ENCODE measurements around the gene CTNNBL1.

CTNNBL1 gene

DNA sequence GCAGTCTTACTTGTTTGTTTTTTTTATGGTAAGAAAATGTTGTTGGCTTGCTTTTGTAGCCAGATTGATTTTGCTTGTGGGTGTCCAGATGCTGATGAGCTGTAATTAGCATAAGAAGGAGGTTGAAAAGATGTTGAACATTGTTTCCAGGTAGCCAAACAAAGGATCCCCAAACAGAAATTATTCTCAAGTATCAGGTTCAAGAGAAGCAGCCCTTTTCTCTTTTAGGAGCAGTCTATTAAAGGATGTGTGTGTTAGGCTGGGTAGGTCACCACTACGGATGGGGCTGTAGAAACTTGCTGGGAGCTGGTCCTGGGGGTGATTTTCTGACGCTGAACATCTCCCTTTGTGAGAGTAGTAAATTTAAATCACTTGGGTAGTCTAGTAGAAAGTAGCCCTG lies 122.2 kb downstream of the CTNNBL1 start:
- DNase-seq (ENCODE audit: low read depth in 2 of 2), result no peak

DNA sequence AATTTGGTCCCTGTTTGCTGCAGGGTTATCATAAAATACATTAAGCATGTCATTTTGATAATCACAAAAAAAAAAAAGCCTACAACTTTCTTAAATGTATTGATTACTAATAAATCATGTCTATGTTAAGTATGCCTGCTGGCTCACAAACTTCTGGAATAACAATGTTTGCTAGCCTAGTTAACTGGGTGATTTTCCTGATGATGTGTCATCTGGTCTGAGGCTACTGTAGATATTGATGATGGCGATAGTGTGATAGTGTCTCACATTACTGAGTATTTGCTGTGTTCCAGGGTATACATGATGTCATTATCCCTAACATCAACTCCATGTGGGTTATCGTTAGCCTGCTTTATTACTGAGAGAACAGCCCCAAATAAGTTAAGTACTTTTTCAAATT lies 122.9 kb downstream of the CTNNBL1 start:
- no peak for DNase-seq (ENCODE audit: low read depth in 2 of 2)

- no peak for DNase-seq (ENCODE audit: low read depth in 2 of 2)
Observed at GRCh38 chr20:37821696-37822095, 127.9 kb downstream of the CTNNBL1 start.

DNA sequence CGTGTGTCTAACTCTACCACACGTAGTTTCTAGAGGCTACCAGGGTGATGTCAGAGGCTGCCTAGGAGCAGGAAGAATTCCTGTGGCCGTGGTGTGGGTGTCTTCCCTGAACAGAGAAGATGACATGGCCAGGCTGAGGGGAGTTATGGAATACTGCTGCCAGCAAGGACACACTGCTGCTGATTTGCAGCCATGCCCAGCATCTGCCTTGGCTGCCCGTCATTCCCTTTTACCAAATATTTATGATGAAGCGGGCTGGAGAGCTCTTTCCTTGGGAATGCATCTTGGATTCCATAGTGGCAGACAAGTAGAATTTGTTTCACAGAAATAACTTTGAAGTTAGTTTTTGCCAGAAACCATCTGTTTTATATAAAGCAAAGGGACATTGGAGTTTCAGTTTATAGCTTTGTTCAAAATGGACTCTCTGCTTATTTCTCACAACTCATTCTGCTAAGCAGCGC lies 128.3 kb downstream of the CTNNBL1 start:
- DNase-seq (ENCODE audit: low read depth in 2 of 2), result no peak

DNA sequence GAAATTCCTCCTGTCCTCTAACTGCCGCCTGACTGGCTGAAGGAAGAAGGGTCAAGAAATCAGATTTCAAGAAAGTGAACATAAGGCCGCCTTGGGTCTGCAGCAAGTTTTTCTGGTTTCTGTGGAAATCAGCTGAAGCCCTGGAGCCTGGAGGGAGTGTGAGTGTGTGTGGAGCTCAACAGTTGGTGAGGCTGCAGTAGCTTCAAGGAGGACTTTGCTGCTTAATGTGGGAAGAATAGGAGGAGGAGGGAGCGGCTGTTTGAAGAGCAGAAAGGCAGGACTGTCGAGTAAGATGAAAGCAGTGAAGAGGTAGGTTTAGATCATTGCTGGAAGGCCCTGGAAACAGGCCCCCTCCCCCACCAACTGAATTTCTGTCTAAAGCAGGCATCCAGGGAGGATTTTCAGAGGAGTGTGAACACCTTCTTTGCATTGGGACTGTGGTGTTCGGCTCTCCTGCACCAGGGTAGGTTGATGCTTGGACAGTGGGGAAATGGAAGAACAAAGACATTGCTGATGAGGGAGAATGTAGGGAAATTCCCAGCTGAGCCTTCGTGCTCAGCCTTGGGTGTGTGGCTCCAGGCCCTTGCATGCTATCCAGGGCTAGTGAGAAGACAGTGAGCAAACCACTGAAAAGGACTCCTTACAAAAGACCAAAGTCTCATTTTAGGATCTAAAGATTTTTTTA lies 129.6 kb downstream of the CTNNBL1 start:
- DNase-seq (ENCODE audit: low read depth in 2 of 2), result no peak

- DNase-seq (ENCODE audit: low read depth in 2 of 2), result no peak
Observed at GRCh38 chr20:37827605-37828004, 133.8 kb downstream of the CTNNBL1 start.

DNA sequence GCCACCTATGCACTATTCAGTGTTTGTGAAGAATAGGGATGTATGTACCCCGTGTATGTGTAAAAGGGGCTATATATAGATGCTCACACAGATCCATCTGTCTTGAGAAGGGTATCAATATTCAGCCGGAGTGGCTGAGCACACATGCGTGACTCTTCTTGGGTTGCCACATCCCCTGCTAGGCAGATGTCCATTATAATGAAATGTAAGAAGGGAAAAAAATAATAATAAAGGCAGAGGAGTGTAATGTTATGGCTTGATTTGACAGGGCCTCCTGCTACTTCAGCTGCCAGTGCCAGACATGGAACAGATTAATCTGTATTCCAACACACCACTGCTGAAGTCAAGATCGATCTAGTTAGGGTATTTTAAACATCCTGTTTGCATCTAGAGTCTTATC lies 134.9 kb downstream of the CTNNBL1 start:
- DNase-seq (ENCODE audit: low read depth in 2 of 2), result no peak

DNA sequence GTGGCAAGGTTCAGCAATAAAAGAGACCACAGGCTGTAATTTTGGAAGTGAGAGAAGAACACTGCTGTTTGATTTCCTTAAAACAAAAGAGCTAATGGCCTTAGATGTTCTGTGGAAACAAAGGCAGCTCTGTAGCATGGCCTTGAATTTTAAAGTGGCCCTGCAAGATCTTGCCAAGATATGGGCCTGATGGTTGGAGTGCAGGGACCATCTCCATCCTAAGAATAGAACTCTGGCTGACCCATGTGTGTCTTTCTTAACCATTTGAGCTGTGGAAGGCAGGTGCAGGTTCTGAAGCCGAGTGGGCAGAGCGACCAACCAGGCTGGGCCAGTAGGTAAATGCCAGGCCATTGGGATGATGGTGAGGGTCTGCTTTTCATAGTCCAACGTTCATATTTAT lies 135.3 kb downstream of the CTNNBL1 start:
- no peak for DNase-seq (ENCODE audit: low read depth in 2 of 2)

- no peak for DNase-seq (ENCODE audit: low read depth in 2 of 2)
Observed at GRCh38 chr20:37833221-37833896, 139.5 kb downstream of the CTNNBL1 start.

GRCh38 chr20:37836926-37837325 lies 143.1 kb downstream of the CTNNBL1 start:
- no peak for DNase-seq (ENCODE audit: low read depth in 2 of 2)

- no peak for DNase-seq (ENCODE audit: low read depth in 2 of 2)
Observed at GRCh38 chr20:37837924-37838323, 144.1 kb downstream of the CTNNBL1 start.

- no peak for DNase-seq (ENCODE audit: low read depth in 2 of 2)
Observed at GRCh38 chr20:37838769-37839431, 145.1 kb downstream of the CTNNBL1 start.

DNA sequence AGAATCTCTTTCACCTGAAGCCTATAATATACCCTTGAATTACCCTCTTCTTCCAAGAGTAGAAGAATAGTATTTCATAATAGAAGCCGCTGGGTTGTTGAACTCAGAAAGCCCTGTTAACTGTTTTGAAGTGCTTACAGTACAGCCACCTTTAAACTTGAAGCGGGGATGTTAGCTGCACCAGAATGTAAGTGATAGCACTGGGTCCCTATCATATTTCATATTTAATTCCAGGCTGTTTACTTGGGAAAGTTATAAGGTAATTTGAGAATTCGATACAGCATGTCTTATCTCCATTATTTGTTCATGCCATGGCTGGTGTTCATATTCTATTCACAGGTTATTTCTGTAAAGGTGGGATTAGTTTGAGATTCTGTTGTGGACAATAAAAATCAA lies 145.6 kb downstream of the CTNNBL1 start:
- DNase-seq (ENCODE audit: low read depth in 2 of 2), result no peak

- no peak for DNase-seq (ENCODE audit: low read depth in 2 of 2)
Observed at GRCh38 chr20:37839955-37840354, 146.1 kb downstream of the CTNNBL1 start.

DNA sequence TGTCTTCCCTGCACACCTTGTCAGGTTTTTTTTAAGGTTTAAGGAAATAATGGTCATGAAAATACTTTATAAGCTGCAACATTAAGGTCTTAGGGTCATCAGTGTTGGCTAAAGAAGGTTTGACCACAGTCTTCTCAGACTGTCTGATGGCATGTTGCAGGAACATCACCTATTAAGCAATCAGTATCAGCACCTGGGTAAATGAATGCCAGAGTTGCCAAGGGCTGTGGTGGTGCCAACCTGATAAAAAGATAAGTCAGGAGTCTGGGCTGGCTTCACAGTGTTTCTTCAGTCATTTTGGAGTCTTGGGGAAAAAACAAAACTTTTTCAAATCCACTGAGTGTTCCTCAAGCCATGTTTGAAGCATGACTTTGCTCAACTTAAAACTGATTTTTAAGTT lies 147.6 kb downstream of the CTNNBL1 start:
- no peak for DNase-seq (ENCODE audit: low read depth in 2 of 2)

DNA sequence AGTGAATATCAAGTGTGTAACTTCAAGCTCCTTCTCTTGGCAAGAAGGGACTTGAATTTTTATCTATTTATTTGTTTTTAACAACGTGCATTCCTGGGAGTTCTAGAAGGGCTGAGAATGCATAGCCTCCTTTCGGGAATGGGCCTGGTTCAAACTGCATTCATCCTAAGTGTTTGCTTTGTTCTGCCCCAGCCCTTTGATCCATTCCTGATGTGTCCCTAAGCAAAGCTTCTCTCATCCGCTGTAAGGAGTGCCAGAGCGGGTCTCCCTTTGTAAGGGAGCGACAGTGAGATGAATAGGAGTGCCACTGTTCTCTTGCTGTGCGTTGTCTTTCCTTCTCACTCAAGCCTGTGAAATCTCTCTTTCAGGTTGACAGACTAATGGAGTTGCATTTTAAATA lies 148.1 kb downstream of the CTNNBL1 start:
- DNase-seq (ENCODE audit: low read depth in 2 of 2), result no peak

- no peak for DNase-seq (ENCODE audit: low read depth in 2 of 2)
Observed at GRCh38 chr20:37845241-37845681, 151.4 kb downstream of the CTNNBL1 start.

DNA sequence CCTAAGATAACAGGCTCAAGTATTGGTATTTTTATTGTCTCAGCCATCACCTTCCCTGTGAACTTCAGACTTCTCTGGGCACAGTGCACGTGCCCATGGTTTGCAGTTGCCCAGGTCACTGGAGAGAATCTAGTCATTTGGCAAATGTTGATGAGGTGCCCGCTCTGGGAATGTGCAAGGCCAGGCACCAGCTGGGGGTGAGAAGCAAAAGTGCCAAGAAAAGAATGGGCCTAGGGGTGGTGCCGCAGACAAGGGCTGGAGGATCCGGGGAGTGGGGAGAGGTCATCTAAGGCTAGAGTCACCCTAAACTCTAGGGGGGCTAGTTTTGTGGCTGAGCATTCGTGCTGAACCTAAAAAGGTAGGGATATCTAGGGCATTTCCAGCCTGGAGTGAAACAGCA lies 152.0 kb downstream of the CTNNBL1 start:
- no peak for DNase-seq (ENCODE audit: low read depth in 2 of 2)

DNA sequence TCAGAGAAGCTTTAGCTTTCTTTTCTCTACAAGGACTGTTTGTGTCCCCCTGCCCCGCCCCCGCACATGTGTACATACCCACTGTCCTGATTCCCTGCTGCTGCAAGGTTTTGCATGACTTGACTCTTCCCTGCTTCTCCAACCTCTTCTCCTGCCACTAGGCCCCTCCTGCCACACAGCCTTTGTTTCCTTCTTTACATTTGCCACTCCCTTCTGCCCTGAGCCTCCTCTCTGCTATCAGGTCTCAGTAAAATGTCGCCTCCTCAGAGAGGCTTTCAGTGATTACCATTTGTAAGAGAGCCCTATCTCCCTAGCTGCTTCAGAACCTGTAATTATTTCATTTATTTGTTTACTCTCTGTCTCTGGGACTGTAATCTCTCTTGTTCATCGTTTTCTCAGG lies 152.7 kb downstream of the CTNNBL1 start:
- no peak for DNase-seq (ENCODE audit: low read depth in 2 of 2)

- no peak for DNase-seq (ENCODE audit: low read depth in 2 of 2)
Observed at GRCh38 chr20:37848706-37849105, 154.9 kb downstream of the CTNNBL1 start.

GRCh38 chr20:37849156-37849555 lies 155.3 kb downstream of the CTNNBL1 start:
- DNase-seq (ENCODE audit: low read depth in 2 of 2), result no peak

- DNase-seq (ENCODE audit: low read depth in 2 of 2), result no peak
Observed at GRCh38 chr20:37849566-37849965, 155.7 kb downstream of the CTNNBL1 start.

- no peak for DNase-seq (ENCODE audit: low read depth in 2 of 2)
Observed at GRCh38 chr20:37850036-37850592, 156.3 kb downstream of the CTNNBL1 start.
